Medulla oblongata (tissue), 1 donor: ENCODE data around the gene MRRF.

Experiments
- DNase-seq: peaks from one replicate; pipeline ENCODE4 v3.0.0-alpha.2; 2015; ENCODE audit errors: extremely low spot score

MRRF gene, protein sequence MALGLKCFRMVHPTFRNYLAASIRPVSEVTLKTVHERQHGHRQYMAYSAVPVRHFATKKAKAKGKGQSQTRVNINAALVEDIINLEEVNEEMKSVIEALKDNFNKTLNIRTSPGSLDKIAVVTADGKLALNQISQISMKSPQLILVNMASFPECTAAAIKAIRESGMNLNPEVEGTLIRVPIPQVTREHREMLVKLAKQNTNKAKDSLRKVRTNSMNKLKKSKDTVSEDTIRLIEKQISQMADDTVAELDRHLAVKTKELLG

DNA sequence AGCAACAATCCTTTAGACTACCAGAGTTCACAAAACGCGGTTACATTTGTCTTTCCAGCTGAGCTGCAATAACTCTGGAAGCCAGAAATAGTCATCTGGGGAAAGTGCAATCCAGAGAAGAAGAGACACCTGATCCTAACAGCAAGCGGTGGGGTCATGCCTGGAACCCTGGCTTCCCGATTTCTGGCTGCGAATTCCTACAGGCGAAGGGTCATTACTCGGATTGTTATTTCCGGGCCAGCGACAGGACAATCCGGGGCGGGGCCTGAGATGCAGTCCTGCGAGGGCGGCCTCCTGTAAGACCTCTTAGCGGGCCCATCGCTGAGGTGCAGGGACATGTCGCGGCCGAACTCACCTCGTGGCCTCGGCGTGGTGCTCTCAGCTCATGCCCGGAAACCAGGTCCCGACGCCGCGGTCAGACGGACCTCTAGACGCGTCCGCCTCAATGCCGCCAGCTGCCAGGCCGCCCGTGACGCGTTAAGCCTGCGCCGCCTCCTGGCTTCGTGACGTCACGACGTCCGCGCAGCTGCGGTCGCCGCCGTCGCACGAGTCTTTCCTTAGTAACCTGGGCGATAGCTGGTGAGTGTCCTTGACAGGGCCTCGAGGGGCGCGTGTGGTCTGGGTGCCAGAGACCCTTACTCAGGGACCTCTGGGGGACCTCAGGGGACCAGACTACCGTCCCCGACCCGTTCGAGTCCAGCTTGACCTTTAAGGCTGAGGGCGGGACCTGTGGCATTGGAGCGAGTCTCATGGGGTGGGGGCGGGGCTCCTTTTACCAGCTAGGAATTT lies at the start of gene MRRF, which contains the start of gene RBM18:
Gene MRRF (plus strand): TSS at position 523 of the 789 bp plus-strand sequence. CDS start 6,010 bp downstream, outside the sequence.
Gene RBM18 (minus strand): TSS at position 481 of the 789 bp plus-strand sequence. CDS start 3,348 bp downstream, outside the sequence.
- DNase-seq = peak; percentile 85

DNA sequence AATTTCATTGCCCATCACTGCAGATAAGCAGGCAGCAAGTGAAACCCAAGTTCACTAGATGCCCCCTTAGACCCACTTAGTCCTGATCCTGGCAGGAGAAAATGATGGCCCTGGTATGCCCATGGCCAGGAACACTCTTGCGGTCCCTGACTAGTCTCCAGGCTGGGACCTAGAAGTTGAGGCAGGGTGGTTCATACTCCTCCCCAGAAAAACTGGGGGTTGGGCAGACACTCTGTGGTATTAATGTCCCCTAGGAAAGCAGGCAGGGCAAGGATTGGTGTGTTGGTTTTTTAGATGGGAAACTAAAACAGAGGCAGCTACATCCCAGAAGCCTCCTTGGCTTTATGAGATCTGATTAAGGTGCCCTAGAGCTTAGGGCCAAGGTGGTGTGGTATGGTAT lies 49.0 kb upstream of the MRRF start:
- DNase-seq = no peak

DNA sequence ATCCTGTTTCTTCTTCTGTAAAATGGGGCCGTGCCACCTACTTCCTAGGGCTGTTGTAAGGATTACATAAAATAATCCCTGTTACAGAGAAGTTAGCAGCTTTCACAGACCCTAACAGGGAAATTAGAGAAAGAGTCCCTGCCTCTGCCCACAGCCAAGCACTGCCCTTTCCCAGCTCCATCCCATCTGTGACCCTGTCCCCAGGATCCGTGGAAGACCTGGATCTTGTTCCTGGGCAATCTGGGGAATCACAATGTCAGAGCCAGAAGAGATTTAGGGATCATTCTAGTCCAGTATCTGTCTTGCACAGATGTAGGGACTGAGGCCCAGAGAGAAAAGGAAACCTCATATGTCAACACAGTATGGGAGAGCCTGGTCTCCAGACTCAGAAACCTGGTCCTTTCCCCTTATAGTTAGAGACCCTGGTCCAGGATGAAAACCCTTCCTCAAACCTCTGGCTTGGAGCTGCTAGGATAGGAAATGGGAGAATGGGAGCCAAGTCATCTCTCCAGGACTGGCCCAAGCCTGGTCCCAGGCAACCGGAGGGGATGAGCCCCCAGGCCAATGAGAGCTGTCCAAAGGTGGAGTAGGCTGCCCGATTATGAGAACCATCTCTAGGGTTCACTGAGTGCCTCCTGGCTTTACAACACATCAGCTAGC lies 48.4 kb upstream of the MRRF start:
- no peak for DNase-seq

DNA sequence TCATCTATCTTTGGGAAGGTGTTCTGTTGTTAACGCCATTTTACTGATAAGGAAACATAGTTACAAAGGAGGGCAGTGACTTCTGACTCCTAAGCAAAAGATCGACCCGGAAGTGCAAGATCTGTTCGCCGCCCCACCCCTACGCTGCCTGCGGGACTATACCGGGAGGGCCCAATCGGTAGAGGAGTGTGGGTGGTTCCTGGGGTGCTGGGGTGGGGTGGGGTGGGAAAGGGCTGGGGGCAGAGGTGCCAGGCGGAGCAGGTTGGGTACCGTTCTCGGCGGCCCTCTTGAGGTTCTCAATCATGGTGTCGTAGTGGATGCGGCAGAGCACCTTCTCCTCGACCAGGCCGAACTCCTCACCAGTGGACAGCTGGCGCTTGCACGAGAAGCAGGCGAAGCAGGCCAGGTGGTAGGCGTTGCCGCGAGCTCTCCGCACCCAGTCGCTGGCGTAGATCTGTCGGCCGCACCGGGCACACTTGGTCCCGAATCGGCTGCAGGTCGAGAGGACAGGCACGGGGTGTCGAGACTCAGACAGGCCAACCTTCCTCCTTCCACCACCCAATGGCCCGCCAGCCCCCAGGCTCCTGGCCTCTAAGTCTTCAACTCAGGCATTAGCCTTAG lies 47.8 kb upstream of the MRRF start:
- DNase-seq = no peak

DNA sequence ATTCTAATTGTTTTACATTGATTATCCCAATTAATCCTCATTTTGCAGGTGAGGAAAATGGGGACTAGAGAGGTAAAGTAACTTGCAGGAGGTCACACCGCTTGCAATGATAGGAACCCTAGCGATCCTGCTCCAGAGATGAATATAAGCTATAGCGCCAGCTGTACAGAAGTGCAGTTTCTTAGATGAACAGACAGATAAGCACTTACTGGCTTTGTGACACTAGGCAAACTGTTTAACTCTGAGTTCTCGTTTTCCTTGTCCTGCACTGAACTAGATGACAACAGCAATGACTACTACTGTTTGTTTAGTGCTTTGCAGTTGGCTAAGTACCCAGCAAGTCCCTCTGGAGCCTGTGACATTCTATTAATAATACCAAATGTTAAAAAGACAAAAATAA lies 47.0 kb upstream of the MRRF start:
- DNase-seq = no peak

DNA sequence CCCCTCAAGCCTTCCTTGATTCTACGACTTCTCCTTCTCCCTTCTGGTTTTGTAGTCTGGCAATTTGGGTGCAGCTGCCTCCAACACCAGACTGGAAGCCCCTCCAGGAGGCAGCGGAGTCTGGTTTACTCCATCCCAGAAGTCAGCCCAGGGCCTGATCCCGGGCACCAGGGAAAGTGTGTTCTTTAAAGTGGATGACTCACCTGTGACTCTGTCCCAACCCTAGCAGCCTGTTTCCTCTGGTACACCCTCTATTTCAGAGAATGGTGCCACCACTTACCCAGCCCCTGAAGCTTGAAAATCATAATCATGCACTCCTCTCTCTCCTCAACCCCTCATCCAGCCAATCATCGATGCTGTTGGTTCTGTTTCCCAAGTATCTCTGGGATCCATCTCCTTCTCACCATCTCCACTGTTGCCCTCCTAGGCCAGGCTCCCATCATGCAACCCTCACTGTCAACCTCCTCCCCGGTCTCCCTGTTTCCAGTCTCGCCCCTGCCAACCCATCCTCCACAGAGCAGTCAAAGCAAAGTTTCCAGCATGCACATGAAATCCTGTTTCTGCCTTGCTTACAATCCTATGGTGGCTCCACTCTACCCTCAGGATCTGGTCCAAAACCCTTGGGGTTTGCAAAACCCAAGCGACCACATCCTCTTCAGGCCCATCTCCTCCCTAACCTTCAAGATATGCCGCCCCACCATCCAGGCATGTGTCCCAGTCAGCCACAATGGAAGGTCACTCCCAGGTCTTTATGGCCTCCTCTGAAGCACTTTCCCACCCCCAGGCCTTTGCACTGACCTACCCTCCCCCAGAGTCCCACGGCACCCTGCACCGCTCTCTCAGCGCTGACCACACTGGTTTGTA lies 46.4 kb upstream of the MRRF start:
- no peak for DNase-seq

DNA sequence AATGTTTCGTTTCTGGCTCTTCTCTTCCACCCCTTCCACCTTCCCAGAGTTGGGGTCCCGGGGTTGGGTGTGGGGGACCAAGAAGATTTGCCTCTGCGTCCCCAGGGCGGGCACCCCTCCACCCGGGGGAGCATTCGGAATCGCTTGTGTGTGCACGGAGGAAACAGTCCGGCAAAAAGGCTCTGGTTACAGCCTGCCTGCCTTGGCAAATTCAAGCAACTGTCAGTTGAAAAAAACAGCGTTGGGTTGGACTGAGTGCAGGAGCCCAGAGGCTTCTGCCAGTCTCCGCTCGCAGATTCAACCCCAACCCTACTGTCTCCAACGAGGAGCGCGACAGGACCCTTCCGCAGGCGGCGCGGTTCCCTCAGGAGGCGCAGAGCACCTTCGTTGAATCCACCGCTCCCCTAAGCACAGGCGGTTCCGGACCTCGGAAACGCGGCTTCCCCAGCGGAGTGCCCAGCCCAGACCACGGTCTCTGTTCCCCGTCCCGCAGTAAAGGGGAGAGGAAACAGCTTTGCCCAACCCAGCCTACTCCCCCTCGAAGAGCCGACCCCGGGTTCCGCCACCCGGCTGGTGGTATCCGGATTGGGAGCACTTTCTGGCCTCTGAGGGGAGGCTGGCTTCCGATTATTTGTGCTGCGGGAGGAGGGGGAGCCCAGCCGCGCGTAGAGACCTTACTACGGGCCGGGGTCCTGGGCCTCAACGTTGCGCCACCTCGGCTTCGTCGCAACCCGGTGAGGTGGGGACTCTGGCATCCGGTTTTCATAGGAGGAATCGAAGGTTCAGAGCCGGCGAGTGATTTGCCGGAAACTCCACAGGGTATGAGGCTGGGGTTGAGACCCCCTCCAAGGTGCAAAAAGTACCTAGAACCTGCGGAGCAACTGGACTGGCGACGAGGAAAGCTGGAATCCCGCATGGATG lies 45.5 kb upstream of the MRRF start:
- DNase-seq = no peak

DNA sequence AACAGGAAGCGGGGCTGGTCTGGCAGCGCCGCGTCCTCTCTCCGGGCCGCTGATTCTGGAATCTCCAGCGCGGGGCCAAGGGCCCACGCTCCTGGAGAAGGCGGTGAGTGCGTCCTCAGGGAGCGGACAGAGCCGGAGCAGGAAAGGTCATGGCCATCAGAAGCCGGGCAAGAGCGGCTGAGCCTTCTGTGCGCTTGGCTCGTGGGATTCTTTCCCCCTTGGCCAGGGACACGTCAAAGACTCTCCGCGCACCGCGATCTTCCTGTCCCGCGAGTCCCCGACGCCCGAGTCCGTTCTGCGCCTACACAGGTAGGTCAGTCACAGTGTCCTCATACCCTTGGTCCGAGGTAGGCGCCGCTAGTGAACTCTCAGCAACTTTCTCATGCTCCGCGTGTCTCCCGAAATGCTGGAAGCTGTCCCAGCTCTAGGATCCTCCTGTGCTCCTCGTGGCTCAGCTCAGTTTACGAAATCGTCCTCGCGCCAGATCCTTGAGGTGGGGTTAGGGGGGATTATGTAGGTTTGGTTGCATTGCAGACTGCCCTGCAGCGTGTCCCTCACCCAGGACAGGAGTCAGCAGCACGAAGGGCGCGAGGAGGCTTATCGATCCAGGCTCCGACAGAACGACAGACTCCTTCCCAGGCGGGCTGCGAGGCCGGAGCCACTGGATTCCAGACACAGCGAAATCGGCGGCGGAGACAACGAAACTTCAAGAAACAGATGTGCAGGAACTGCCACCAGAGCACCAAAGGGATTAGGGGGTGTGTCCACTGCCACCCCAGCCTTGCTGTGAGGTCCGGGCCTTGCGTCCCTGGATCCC lies 44.6 kb upstream of the MRRF start:
- DNase-seq = no peak

DNA sequence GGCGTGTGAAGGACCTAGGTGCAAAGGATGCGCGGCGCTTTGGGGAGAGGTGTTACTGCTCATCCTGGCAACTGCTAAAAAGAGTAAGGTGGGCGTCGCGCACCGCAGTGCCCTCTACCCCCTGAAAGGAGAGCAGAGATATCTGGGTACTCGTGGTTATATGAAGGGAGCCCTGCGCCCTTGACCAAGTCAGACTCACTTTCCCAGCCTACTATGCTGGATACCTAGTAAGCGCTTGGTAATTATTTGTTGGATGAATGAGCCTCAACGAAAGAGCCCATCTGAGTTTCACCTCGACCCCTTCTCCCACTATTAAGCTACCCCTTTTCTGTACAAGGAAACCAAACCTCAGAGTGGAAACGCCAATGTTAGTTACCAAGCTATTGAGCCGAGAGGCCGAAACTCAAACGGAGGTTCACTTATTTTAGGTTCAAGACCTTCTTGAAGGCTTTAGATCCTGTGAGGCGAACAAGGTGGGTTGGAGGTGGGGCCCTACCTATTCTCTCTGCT lies 44.0 kb upstream of the MRRF start:
- DNase-seq = no peak

DNA sequence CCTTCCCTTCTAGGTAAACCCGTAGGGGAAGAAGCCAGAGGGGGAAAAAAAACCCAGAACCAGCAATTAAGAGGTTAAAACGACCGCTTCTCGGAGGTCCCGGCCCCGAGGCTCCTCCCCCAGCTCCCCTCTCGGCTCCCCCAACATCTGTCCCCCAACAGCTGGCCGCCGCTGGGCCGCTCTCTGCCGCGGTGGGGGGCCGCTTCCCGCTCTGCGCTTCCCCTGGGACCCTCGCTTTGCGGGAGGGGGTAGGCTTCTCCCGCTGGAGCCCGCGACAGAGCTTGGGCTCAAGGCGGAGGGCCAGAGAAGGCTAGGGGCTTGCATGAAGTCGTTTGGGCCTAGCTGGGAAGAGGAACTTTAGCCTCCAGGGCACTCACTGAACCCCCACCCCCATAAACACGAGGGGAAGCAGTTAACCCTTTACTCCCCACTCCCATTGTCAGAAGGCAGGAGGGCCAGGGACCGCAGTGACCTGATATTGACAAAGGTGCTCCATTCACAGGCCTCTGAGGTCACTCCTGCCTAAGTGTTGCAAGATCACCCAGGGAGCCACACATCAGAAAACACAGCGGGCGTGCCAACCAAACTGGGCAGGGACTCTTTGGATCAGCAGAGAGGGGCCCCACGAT lies 43.4 kb upstream of the MRRF start:
- no peak for DNase-seq

DNA sequence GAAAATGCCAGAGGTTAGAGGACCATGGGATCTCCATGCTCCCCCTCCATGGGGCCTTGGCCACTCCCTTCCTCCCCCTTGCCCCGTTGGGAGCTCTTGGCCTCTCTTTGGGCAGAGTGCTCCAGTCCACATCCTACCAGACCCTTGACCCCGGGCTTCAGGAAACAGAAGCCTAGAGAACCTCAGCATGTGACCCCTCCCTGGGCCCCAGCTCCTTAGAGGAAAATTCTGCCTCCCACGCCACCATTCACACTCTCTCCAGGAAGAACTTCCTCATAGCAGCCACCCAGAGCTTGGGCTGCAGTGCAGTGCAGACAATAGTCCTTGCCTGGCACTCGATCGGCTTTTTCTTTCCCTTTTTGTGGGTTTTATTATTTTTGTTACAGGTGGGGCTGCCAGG lies 41.9 kb upstream of the MRRF start:
- DNase-seq = no peak

DNA sequence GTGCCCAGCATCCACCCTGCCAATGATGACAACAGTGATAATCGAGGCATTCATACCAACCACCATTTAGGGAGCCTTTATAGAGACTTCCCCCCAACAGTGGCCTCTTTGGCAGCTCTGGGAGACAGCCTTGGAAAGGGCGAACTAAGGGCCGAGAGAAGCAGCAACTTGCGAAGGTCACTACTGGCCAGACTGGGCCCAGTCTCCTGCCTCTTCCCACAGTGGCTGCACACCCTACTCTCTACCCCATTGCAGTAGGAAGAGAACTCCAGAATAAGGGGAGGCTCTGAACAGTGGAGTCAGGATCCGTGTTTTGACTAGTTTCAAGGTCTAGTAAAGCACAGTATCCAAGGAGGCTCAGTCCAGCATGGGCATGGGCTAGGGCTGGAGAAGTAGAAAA lies 41.2 kb upstream of the MRRF start:
- DNase-seq = no peak

DNA sequence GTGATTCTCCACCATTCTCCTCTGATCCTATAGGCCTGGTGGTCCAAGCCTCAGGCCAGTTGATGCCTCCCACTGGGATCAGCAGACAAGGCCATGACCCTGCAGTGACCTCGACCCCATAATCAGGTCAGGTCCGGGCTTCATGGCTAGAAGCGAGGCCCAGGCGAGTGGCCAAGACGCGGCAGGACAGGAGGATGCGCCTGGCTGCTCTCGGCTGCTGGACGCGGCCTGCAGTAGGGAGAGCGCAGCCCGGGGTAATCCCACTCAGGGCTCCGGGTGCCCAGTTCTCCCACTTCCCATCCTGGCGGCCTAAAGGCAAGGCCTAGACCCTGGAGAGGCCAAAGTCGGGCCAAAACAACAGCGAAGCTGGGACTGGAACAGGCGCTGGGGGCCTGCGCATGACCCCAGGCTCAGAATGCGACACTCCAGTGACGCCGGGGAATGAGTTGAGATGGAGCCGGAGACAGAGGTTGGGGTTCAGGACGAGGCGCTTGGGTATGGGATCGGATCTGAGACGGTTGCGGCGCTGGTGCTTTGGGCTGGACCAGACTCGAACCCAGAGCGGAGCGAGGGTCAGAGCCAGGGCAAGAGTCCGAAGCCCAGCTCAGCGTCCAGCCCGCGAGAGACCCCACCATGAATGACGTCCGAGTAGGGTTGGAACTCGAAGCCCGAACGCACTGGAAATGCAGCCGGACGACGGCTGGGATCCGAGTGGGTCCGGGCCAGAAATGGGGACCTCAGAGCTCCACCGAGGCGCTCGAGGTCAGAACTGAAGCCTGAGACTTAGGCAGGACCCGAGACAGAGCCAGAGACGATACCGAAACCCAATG lies 39.2 kb upstream of the MRRF start:
- no peak for DNase-seq

DNA sequence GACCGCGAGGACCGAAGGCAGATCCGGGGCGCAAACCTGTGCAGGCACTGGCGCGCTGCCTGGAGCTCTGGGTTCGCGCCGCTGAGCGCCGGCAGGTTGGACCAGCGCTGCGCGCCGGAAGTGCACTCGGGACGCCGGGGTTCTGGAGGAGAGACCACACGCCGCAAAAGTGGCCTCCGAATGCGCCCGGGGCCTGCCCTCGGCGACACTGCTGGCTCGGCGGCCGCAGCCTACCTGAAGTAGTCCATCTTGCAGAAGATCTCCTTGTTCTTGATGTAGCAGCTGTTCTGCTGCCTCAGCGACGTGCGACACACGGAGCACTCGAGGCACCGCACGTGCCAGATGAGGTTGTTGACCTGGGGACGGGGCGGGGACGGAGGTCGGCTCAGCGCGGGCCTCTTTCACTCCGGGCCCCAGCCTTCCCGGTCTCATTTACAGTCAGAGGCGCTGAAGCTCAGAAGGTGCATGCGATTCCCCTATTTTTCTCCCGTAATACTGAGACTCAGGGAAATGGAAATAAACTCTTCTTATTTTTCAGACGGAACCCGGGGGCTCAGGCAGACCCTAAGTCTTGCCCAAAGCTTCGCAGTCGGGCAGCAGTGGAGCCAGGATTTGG lies 38.4 kb upstream of the MRRF start:
- DNase-seq = no peak

DNA sequence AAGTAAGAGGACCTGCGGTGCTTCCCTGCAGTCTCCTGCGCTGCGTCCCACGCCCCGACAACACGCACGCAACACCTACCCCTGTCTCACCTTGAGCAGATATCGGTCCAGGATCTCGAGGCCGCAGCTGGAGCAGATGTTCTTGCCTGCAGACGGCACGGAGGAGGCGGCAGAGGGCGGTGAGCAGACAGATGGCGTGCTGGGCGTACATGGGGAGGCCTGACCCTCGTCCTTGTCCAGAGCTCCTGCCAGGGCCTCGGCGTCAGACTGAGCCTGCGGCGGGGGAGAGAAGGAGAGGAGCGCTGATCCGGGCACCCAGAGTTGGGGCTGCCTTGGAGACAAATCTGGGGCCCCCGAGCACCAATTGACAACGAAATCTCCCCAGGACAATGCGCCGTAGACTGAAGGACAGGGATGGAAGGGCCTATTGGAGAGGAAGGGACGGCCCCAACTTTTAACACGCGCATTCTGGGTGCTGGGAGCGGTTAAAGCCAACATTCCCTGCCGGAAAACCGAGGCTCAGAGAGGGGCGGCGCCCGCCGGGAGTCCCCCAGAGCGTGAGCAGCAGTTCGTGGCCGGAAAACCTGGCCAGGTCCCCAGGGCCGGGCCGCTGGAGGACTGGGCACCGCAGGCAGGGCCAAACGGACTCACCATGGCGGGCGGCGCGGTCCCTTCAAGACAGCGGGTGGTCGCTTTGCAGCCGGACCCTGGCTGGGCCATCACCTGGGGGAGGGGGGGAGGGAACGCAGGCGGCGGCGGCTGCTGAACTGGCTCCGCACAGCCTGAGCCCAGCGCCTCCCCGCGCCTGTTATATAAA lies 37.7 kb upstream of the MRRF start:
- DNase-seq = no peak

DNA sequence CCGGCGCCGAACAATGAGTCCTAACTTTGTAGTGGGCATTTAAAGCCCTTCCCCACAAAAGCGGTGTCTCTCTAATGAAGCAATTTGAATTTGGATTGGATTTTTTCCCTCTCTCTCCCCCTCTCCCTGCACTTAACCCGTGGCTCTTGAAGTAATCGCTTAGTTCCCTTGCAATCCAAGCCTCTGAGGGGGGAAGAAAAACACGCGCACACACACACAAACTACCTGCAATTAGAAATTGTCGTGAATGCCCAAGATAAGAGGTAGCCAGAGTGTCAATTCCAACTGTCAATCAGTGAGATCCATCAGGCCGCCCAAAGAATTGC lies 37.1 kb upstream of the MRRF start:
- no peak for DNase-seq

DNA sequence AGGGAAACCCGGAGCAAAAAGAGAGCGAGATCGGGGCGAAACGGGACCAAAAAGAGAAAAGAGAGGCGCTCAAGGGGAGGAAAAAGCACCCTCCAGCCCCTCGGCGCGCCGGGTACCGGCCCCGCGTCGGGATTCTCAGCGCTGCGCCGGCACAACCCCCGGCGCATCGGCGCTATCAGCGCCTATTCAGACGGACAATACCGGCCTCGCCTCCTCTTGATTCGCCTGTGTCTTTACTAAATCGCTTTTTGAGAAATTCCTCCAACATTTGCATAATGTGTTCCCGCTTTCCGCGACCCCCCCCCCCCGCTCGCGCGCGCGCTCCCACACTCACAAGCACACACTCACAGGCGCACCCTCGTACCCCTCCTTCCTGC lies 36.5 kb upstream of the MRRF start:
- DNase-seq = no peak
